ENCODE results near the gene ZNG1B. TPM values are rescaled to one million over a fixed set of nuclear protein-coding genes. Genes with fewer than 3 reads are reported as not detected.
A peak's percentile ranks its signal among the peaks of the same experiment; 100 is the strongest.
"Not testable (repeated sequence)": the region's sequence is repeated elsewhere in the genome, so short reads cannot be mapped to it uniquely, and the experiment has no call there.

Gene ZNG1B
- total RNA-seq, 4 donors from 2014 or later: 23.5 to 39.0 (median 32.6) TPM

DNA sequence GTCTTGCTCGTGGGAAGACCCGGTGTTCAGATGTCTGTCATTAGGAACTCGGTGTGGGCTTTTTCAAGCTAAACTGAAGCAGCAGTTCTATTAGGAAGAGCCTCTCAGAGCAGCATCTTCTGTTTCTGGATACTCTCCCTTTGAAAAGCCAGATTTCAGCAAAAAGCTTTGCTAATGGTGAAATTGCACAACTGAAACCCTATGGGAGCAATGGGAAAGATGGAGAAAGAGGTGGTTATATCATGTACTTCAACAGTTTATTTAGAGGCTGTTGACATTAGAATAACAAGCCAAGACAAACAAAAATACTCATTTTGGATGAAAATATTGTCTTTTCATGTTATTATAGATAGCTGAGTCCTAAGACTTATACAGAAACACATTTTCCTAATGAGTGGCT lies 91.4 kb downstream of the ZNG1B start:
- DNase-seq (ENCODE audit: extremely low spot score); intact Hi-C loops (cut with DNase I); H3K27ac ChIP-seq (replicated peaks in 1 of 4); H3K9me3 ChIP-seq; H3K4me3 ChIP-seq; H3K27me3 ChIP-seq; H3K4me1 ChIP-seq; H3K36me3 ChIP-seq: not testable (repeated sequence)
- WGBS: no CpG with 5 or more reads among the region's 3 CpGs

GRCh38 chr2:113532991-113533390 lies 95.5 kb downstream of the ZNG1B start:
- H3K9me3 ChIP-seq; H3K27ac ChIP-seq (replicated peaks in 1 of 4); DNase-seq (ENCODE audit: extremely low spot score); intact Hi-C loops (cut with DNase I); H3K27me3 ChIP-seq; H3K4me1 ChIP-seq; H3K36me3 ChIP-seq; H3K4me3 ChIP-seq: not testable (repeated sequence)
- WGBS: no CpG with 5 or more reads among the region's 4 CpGs

GRCh38 chr2:113536573-113536972 lies 99.1 kb downstream of the ZNG1B start:
- DNase-seq (ENCODE audit: extremely low spot score); H3K27me3 ChIP-seq; H3K4me3 ChIP-seq; H3K9me3 ChIP-seq; H3K4me1 ChIP-seq; intact Hi-C loops (cut with DNase I); H3K27ac ChIP-seq (replicated peaks in 1 of 4); H3K36me3 ChIP-seq: not testable (repeated sequence)
- WGBS: 67% methylated on average over 6 of the region's 6 CpGs

GRCh38 chr2:113540834-113541203 lies 103.3 kb downstream of the ZNG1B start:
- intact Hi-C loops (cut with DNase I): not testable (repeated sequence)
- H3K4me3 ChIP-seq: peak overlapping the region in 3 of 4 donors; percentile 64 to 77 (median 76)

DNA sequence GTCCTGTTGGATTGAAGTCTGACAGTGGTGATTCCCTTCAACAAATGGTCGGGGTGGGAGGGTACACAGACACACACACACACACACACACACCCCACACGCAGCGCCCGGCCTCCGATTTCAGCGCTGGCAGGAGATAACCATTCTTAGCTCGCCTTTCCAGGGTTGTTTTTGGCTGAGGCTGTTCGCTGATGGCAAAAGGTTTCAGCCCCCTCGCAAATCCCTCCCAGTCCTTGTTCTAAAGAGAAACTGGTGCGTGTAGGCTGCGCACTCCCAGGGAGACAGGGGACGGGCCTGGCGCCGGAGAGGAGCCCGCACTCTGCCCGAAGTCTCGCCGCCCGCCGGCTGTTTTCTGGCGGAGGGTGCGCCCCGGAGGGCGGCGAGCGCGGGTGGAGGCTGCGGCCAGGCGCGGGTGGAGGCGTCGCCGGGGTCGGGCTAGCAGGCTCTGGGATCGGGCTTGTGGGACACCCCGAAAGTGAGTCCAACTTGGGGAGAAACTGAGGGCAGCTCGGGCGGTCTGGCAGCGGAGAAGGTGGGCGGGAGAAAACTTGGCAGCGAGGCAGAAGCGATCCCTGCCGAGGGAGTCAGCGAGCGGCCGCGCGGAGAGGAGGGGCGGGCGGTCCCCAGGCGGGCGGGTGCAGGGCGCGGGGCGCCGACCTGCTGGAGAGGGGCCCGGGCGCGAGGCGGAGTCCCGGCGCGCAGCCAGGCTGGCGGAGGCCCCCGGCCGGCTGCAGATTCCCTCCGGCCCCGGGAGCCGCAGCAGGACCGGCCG lies 103.9 kb downstream of the ZNG1B start:
- TF ChIP-seq POLR2AphosphoS5 (IDR thresholded peaks at IDR 0.05): peak; percentile 15 to 82
- WGBS: 0% methylated on average over 15 of the region's 71 CpGs
- H3K27me3 ChIP-seq; H3K9me3 ChIP-seq; H3K36me3 ChIP-seq; intact Hi-C loops (cut with DNase I); H3K4me1 ChIP-seq: not testable (repeated sequence)
- DNase-seq (ENCODE audit: extremely low spot score): peak; percentile 91
- H3K4me3 ChIP-seq: peak overlapping the region; percentile 64 to 88 (median 76)
- peak overlapping the region; percentile 86 to 97 (median 96) for H3K27ac ChIP-seq (replicated peaks in 1 of 4)

More at GRCh38 chr2:113540834-113541203, 103.3 kb downstream of the ZNG1B start:
- not testable (repeated sequence) for H3K9me3 ChIP-seq; DNase-seq (ENCODE audit: extremely low spot score); H3K27me3 ChIP-seq; H3K36me3 ChIP-seq; H3K4me1 ChIP-seq
- WGBS: 6% methylated on average over 5 of the region's 5 CpGs
- H3K27ac ChIP-seq (replicated peaks in 1 of 4): peak overlapping the region; percentile 86 to 97 (median 96)

DNA sequence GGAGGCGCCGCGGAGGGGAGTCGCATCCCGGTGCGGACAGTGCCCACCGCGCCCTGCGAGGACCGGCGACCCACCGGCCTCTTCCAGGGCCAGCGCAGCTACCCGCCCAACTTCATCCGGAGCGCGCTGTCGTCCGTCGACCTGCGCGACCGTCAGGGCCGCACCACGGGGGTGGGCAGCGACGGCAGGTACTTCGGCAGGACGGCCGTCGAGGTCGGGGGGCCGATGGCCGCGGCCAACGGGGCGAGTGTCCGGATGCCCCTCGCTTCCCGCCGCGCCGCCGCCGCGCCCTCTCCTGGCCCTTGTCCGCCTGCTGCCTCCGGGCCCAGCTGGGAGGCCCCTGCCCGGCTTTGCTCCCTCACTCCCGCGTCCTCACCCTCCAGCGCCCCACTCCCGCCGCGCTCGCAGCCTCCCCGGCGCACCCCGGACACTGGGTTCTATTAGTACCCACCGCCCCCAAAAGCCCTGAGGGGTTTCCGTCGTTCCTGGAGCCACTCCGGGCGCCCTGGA lies 104.5 kb downstream of the ZNG1B start:
- H3K36me3 ChIP-seq; intact Hi-C loops (cut with DNase I); H3K9me3 ChIP-seq; DNase-seq (ENCODE audit: extremely low spot score); H3K27me3 ChIP-seq; H3K4me1 ChIP-seq: not testable (repeated sequence)
- peak overlapping the region; percentile 86 to 97 (median 96) for H3K27ac ChIP-seq (replicated peaks in 1 of 4)
- H3K4me3 ChIP-seq: peak overlapping the region; percentile 64 to 88 (median 76)
- TF ChIP-seq, protein P1, sequence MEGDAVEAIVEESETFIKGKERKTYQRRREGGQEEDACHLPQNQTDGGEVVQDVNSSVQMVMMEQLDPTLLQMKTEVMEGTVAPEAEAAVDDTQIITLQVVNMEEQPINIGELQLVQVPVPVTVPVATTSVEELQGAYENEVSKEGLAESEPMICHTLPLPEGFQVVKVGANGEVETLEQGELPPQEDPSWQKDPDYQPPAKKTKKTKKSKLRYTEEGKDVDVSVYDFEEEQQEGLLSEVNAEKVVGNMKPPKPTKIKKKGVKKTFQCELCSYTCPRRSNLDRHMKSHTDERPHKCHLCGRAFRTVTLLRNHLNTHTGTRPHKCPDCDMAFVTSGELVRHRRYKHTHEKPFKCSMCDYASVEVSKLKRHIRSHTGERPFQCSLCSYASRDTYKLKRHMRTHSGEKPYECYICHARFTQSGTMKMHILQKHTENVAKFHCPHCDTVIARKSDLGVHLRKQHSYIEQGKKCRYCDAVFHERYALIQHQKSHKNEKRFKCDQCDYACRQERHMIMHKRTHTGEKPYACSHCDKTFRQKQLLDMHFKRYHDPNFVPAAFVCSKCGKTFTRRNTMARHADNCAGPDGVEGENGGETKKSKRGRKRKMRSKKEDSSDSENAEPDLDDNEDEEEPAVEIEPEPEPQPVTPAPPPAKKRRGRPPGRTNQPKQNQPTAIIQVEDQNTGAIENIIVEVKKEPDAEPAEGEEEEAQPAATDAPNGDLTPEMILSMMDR (IDR thresholded peaks at IDR 0.05): peak in 1 of 3 experiments; percentile 15
- whole genome bisulfite sequencing: no CpG with 5 or more reads among the region's 64 CpGs

- WGBS: no CpG with 5 or more reads among the region's 9 CpGs
- peak overlapping the region; percentile 86 to 97 (median 96) for H3K27ac ChIP-seq (replicated peaks in 1 of 4)
Measured at GRCh38 chr2:113542529-113542928, 105.0 kb downstream of the ZNG1B start.

More at GRCh38 chr2:113542529-113542928, 105.0 kb downstream of the ZNG1B start:
- H3K36me3 ChIP-seq; H3K27me3 ChIP-seq; DNase-seq (ENCODE audit: extremely low spot score); H3K4me1 ChIP-seq; intact Hi-C loops (cut with DNase I); H3K9me3 ChIP-seq: not testable (repeated sequence)
- peak overlapping the region; percentile 64 to 88 (median 76) for H3K4me3 ChIP-seq

Other genes with a start within 250 kb of the ZNG1B start
- 1 to 10 TPM in 2 of 4 donors, under 1 TPM in 2; 0.58 to 2.1 (median 1.1) TPM for gene PAX8, start 158.8 kb upstream of the ZNG1B start, total RNA-seq
- gene FOXD4L1, start 61.0 kb downstream of the ZNG1B start, total RNA-seq: under 1 TPM in 2 of 4 donors, not detected in 2; 0.17 to 0.42 TPM
- gene RABL2A, start 189.6 kb downstream of the ZNG1B start, total RNA-seq: 10 to 100 TPM in 2 of 4 donors, 1 to 10 TPM in 2; 6.5 to 17.9 (median 9.1) TPM

Data from esophagus muscularis mucosa (tissue), 4 donors.